Esophagus squamous epithelium (tissue), 4 donors: Measurements from ENCODE around the gene FAH.

Experiments used
- CTCF ChIP-seq, 6 experiments: fragments of 450-650 bp in 4 of 6; fragments of 200-600 bp in 2 of 6; sonication (generic) in 2 of 6; IDR thresholded peaks; one replicate each; pipeline ENCODE4 v1.5.1; 2016 to 2019; ENCODE audit warnings: antibody characterized with exemption in 6 of 6, mild to moderate bottlenecking in 4 of 6, moderate library complexity in 4 of 6
- POLR2A ChIP-seq, 4 donors: fragments of 450-650 bp; IDR thresholded peaks; one replicate each; pipeline ENCODE4 v1.6.1; 2017; ENCODE audit warnings: antibody characterized with exemption in 4 of 4, mild to moderate bottlenecking in 4 of 4, moderate library complexity in 3 of 4

DNA sequence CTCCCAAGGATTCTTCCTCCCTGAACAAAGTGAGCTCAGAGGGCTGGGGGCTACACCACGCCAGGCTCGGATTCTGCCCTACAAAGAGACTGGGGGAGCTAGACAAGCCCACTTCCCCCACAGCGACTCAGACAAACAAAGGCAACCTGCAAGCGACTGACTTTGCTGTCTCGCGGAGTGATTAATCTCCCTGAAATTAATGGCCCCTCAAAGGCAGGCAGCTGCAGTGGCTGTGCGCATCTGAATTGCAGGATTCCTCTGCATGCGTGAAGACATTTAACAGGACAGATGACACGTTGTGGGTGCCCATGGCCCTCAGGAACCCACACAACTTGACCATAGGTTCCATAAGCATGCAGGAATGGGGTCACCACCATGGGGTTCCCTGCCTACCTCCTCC is 80.8 kb downstream of the FAH start:
- TF ChIP-seq CTCF (IDR thresholded peaks at IDR 0.05) = no peak
- no peak for TF ChIP-seq POLR2A (IDR thresholded peaks at IDR 0.05)
